ENCODE measurements around the gene NRXN3. TPM values are rescaled to one million over a fixed set of nuclear protein-coding genes. Genes with fewer than 3 reads are reported as not detected.

NRXN3 gene
- total RNA-seq, 1 experiment from 2014 or later = 1.1 TPM

DNA sequence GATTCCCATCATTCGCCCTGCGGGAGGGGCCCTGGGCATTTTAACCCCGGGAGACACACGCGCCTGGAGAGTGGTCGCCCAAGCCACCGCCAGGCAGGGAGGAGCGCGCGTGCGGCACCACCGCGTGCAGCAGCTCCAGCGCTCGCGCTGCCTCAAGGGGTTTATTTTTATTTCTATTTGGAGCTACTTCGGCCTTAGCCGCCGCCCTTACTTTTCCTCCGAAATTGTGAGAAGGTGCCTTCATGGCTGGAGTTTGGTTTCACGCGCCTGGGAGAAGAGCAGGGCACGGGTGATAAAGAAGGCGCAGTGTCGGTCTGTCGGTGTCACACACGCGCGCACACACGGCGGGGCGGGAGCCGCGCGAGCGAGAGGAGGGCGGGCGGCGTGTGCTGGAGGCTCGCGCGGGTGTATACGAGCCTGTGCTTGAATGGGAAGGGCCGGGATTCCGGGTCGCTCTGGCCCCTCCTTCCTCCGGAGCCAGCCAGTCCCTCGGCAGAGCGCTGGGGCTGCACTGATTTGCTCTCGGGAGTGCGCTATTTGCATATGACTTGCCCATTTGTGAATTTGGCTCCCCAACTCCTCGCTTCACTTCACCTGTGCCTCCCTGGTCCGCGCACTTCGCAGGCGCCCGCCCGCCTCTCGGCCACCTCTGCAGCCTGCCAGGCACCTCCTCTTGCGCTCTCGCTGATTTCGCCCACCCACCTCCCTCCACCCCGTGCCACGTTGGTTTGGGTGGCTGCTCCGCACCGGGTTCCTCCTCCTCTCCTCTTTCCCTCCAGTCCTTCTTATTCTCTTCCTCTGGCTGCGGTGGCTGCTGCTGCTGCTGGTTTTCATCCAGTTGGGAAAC lies 1108.8 kb downstream of the NRXN3 start:
- Histone ChIP-seq H3K9ac (ENCODE audit: low read length) (peak overlapping the region; percentile 33), H4K20me1 (ENCODE audit: low read length) (no peaks in the 10 kb centered on the region), H3K27me3 (ENCODE audit: low read length) (no peaks in the 10 kb centered on the region), H3K9me2 (replicated peaks; ENCODE audit: low read length) (no peaks in the 10 kb centered on the region), H3K27ac (ENCODE audit: low read length) (peak overlapping the region; percentile 31), H2AFZ (ENCODE audit: low read length) (peak overlapping the region; percentile 93), H3K9me3 (ENCODE audit: low read length) (no peaks in the 10 kb centered on the region), H3K79me2 (ENCODE audit: low read length) (no peaks in the 10 kb centered on the region), H3K4me1 (ENCODE audit: insufficient read depth, low read length) (peaks cover 15% of the 10 kb centered on the region; the same call in 1 of the 2 replicates), H3K36me3 (ENCODE audit: low read depth, low read length) (no peaks in the 10 kb centered on the region), H3K4me2 (ENCODE audit: low read length) (peak overlapping the region; percentile 96), H3K4me3 (ENCODE audit: low read length) (peak overlapping the region; percentile 82), H3F3A (ENCODE audit: low read length, unreplicated experiment) (no peaks in the 10 kb centered on the region)
- POLR2A ChIA-PET (ENCODE audit: unreplicated experiment) = interaction anchor here (0.5 to 0.7 kb wide), 2 partner anchors 77 to 157 kb away, joined by 4 read pairs; no protein-coding TSS in a partner anchor
- BruUV-seq (replicated peaks) = no TSS peak
- TF ChIP-seq EZH2 (IDR thresholded peaks at IDR 0.05; ENCODE audit: low read length, unreplicated experiment) = no peak
- TF ChIP-seq EZH2phosphoT487 (IDR thresholded peaks at IDR 0.05; ENCODE audit: borderline replicate concordance, low read length) = peak; percentile 94
- TF ChIP-seq, protein P1, sequence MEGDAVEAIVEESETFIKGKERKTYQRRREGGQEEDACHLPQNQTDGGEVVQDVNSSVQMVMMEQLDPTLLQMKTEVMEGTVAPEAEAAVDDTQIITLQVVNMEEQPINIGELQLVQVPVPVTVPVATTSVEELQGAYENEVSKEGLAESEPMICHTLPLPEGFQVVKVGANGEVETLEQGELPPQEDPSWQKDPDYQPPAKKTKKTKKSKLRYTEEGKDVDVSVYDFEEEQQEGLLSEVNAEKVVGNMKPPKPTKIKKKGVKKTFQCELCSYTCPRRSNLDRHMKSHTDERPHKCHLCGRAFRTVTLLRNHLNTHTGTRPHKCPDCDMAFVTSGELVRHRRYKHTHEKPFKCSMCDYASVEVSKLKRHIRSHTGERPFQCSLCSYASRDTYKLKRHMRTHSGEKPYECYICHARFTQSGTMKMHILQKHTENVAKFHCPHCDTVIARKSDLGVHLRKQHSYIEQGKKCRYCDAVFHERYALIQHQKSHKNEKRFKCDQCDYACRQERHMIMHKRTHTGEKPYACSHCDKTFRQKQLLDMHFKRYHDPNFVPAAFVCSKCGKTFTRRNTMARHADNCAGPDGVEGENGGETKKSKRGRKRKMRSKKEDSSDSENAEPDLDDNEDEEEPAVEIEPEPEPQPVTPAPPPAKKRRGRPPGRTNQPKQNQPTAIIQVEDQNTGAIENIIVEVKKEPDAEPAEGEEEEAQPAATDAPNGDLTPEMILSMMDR (conservative IDR thresholded peaks at IDR 0.05; ENCODE audit: low read depth, low read length) = no peak
- DNase-seq = peak; percentile 93
- CTCF ChIA-PET = no interaction called here
- peak; percentile 96 for ATAC-seq
- intact Hi-C loops (cut with micrococcal nuclease) = loop anchor here (2.0 to 10.0 kb wide), 7 partner anchors 46 to 726 kb away; no protein-coding TSS in a partner anchor

DNA sequence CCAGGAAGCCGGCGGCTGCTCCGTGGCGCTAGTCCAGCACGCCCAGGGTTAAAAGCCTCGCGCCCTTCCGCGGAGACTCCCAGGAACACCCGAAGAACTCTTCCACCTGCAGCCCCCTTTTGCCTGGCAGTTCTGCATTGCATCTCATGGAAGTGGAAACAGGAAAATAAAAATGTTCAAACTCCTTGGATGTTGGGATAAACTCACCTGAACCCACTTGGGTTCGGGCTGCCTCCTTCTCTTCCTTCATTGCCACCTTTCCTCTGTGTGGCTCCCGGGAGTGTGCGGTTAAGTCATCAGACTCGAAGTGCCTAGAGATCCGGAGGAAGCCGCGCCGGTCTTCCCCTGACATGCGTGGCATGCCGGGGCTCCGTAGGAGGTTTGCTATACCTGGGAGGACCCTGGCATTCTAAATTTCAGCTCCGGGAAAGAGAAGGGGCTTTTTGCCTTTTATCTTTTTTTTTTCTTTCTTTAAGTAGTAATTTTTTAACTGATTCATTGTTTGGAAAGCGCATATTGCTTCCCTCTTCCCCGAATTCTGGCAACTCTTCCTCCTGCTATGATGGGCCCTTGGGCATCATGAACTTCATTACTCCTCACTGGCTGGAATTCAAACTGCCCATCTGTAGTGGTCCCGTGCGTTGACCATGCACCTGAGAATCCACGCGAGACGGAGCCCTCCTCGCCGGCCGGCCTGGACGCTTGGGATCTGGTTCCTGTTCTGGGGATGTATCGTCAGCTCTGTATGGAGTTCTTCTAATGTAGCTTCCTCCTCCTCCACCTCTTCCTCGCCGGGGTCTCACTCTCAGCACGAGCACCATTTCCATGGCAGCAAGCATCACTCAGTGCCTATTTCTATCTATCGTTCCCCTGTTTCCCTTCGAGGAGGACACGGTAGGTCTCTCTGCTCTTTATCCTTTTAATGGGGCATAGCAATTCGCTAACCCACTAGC lies 1109.7 kb downstream of the NRXN3 start:
- DNase-seq (peak; percentile 40), ATAC-seq (peak; percentile 31)
- Histone ChIP-seq H3K4me1 (ENCODE audit: insufficient read depth, low read length) (peaks cover 15% of the 10 kb centered on the region; the same call in 1 of the 2 replicates), H3F3A (ENCODE audit: low read length, unreplicated experiment) (no peaks in the 10 kb centered on the region), H3K9ac (ENCODE audit: low read length) (peak overlapping the region; percentile 21; the same call in 1 of the 2 replicates), H3K9me2 (replicated peaks; ENCODE audit: low read length) (no peaks in the 10 kb centered on the region), H3K4me2 (ENCODE audit: low read length) (peak overlapping the region; percentile 96), H3K79me2 (ENCODE audit: low read length) (no peaks in the 10 kb centered on the region), H3K36me3 (ENCODE audit: low read depth, low read length) (no peaks in the 10 kb centered on the region), H3K4me3 (ENCODE audit: low read length) (peak overlapping the region; percentile 82), H3K27ac (ENCODE audit: low read length) (peak overlapping the region; percentile 31), H4K20me1 (ENCODE audit: low read length) (no peaks in the 10 kb centered on the region), H2AFZ (ENCODE audit: low read length) (peak overlapping the region; percentile 93), H3K27me3 (ENCODE audit: low read length) (no peaks in the 10 kb centered on the region), H3K9me3 (ENCODE audit: low read length) (no peaks in the 10 kb centered on the region)
- ChIA-PET POLR2A (ENCODE audit: unreplicated experiment) (interaction anchor here (0.6 kb wide), 1 partner anchor 741 kb away, joined by 4 read pairs; no protein-coding TSS in a partner anchor), CTCF (interaction anchor here (1.0 kb wide), 1 partner anchor 127 kb away, joined by 4 read pairs; no protein-coding TSS in a partner anchor)
- BruUV-seq (replicated peaks) = TSS peak; percentile 47
- TF ChIP-seq EZH2 (IDR thresholded peaks at IDR 0.05; ENCODE audit: low read length, unreplicated experiment) = no peak
- TF ChIP-seq, protein P1 (conservative IDR thresholded peaks at IDR 0.05; ENCODE audit: low read depth, low read length) = no peak
- no peak for TF ChIP-seq EZH2phosphoT487 (IDR thresholded peaks at IDR 0.05; ENCODE audit: borderline replicate concordance, low read length)
- intact Hi-C loops (cut with micrococcal nuclease) = loop anchor here (2.0 to 10.0 kb wide), 7 partner anchors 45 to 725 kb away; no protein-coding TSS in a partner anchor
